Subcutaneous abdominal adipose tissue (tissue), 5 donors: ENCODE measurements around the gene CLDN10.
A peak's percentile ranks its signal among the peaks of the same experiment; 100 is the strongest.

ENCODE experiments used
- H3K27ac ChIP-seq: one replicate; pipeline ENCODE4 v1.7.0; 2013; ENCODE audit warnings: low read depth, mild to moderate bottlenecking, inconsistent platforms, low read length, moderate library complexity
- H3K27me3 ChIP-seq, 5 donors: one replicate each; pipeline ENCODE4 v1.7.0; 2013; ENCODE audit warnings: low read length in 5 of 5, inconsistent platforms in 1 of 5; ENCODE audit not compliant: control insufficient read depth in 5 of 5, insufficient read depth in 4 of 5
- H3K36me3 ChIP-seq, 5 donors: one replicate each; pipeline ENCODE4 v1.7.0; 2013; ENCODE audit warnings: low read length in 5 of 5; ENCODE audit not compliant: control insufficient read depth in 5 of 5, insufficient read depth in 5 of 5
- H3K4me1 ChIP-seq, 5 donors: one replicate each; pipeline ENCODE4 v1.7.0; 2013; ENCODE audit warnings: low read length in 5 of 5, mild to moderate bottlenecking in 3 of 5, moderate library complexity in 1 of 5; ENCODE audit not compliant: control insufficient read depth in 5 of 5, insufficient read depth in 5 of 5
- H3K4me3 ChIP-seq, 5 donors: one replicate each; pipeline ENCODE4 v1.7.0; 2013; ENCODE audit warnings: low read length in 5 of 5, low read depth in 1 of 5
- H3K9ac ChIP-seq, 5 donors: one replicate each; pipeline ENCODE4 v1.7.0; 2013; ENCODE audit warnings: low read length in 5 of 5, mild to moderate bottlenecking in 4 of 5, moderate library complexity in 3 of 5
- H3K9me3 ChIP-seq, 5 donors: one replicate each; pipeline ENCODE4 v1.7.0; 2013; ENCODE audit warnings: low read length in 5 of 5; ENCODE audit not compliant: control insufficient read depth in 5 of 5
- donor health status: healthy.
- donor health status: healthy.
- donor health status: healthy.
- donor health status: healthy.
- donor health status: healthy.

Gene CLDN10

DNA sequence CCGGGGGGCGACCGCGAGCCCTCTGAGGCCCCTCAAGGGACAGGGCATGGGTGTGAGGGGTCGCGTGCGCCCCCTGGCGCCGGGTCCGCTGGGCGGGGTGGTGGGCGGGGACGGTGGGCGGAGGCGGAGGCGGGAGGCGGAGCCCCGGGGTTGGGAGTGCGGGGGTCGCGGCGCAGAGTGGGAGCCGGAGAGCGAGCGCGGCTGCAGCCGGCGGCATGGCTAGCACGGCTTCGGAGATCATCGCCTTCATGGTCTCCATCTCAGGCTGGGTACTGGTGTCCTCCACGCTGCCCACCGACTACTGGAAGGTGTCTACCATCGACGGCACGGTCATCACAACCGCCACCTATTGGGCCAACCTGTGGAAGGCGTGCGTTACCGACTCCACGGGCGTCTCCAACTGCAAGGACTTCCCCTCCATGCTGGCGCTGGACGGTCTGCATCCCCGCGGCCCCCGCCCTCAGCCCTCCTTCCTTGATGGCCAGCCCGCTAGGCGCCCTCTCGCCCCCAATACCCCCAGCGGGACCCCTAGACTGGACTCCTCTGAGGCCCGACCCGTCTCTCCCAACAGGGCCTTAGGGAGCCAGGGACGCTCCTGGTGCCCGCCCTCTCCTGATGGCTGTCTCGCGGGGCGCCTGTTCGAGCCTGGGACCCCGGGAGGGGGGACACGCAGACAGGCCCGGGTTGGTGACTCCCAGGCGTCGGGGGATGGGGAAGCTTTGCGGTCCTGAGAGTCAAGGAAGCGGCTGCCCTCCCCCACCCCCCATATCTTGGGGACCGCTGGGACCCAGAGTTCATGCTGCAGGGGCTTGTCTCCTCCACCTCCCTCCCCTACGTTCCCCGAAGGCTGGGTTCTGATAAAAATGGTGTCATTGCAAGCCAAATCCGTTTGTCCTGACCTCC, at the start of gene CLDN10:
Gene CLDN10 (plus strand): TSS at position 182 of the 903 bp plus-strand sequence. CDS start 34 bp downstream, at position 216.
- Histone ChIP-seq H3K27me3 (peaks cover 20 to 39% (median 24%) of the 10 kb centered on the region in 5 donors), H3K9ac (no peak within 1 kb of the TSS), H3K4me1 (peaks cover 3 to 15% (median 12%) of the 10 kb centered on the region in 5 donors), H3K36me3 (no peaks in the 10 kb centered on the region), H3K4me3 (peak within 1 kb of the TSS; percentile 14 to 57 (median 39)), H3K27ac (no peak within 1 kb of the TSS), H3K9me3 (no peaks in the 10 kb centered on the region)

DNA sequence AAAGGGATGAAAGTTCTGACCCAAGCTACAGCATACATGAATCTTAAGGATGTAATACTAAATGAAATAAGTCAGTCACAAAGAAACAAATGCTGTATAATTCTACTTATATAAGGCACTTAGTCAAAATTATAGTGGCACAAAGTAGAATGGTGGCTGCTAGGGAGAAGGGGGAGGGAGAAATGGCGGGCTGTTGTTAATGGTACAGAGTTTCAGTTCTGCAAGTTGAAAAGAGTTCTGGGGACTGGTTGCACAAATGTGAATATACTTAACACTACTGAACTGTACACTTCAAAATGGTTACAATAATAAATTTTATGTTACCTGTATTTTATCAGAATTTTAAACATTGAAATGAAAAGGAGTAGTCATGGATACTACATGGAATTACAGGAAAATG, 48.9 kb upstream of the CLDN10 start:
- Histone ChIP-seq H3K4me1 (no peaks in the 10 kb centered on the region), H3K27ac (no peak overlapping the region), H3K9me3 (peaks cover 0 to 11% (median 4%) of the 10 kb centered on the region in 5 donors), H3K27me3 (peaks cover 0 to 2% (median 0%) of the 10 kb centered on the region in 5 donors), H3K9ac (no peak overlapping the region), H3K4me3 (no peak overlapping the region), H3K36me3 (no peaks in the 10 kb centered on the region)

GRCh38 chr13:95505265-95505664, 47.3 kb upstream of the CLDN10 start:
- peaks cover 0 to 11% (median 4%) of the 10 kb centered on the region in 5 donors for H3K9me3 ChIP-seq
- H3K9ac ChIP-seq = no peak overlapping the region
- peaks cover 0 to 2% (median 0%) of the 10 kb centered on the region in 5 donors for H3K27me3 ChIP-seq
- H3K4me1 ChIP-seq = peaks cover 0 to 4% (median 0%) of the 10 kb centered on the region in 5 donors
- H3K4me3 ChIP-seq = no peak overlapping the region
- no peaks in the 10 kb centered on the region for H3K36me3 ChIP-seq
- no peak overlapping the region for H3K27ac ChIP-seq

GRCh38 chr13:95505986-95506385, 46.5 kb upstream of the CLDN10 start:
- H3K4me3 ChIP-seq = no peak overlapping the region
- peaks cover 0 to 2% (median 0%) of the 10 kb centered on the region in 5 donors for H3K27me3 ChIP-seq
- peaks cover 0 to 11% (median 4%) of the 10 kb centered on the region in 5 donors for H3K9me3 ChIP-seq
- no peaks in the 10 kb centered on the region for H3K36me3 ChIP-seq
- no peak overlapping the region for H3K9ac ChIP-seq
- no peak overlapping the region for H3K27ac ChIP-seq
- peaks cover 0 to 4% (median 0%) of the 10 kb centered on the region in 5 donors for H3K4me1 ChIP-seq

GRCh38 chr13:95507991-95508390, 44.5 kb upstream of the CLDN10 start:
- H3K27me3 ChIP-seq = peaks cover 0 to 2% (median 0%) of the 10 kb centered on the region in 5 donors
- no peak overlapping the region for H3K9ac ChIP-seq
- H3K4me3 ChIP-seq = no peak overlapping the region
- peaks cover 0 to 4% (median 0%) of the 10 kb centered on the region in 5 donors for H3K4me1 ChIP-seq
- H3K27ac ChIP-seq = no peak overlapping the region
- H3K9me3 ChIP-seq = no peaks in the 10 kb centered on the region
- H3K36me3 ChIP-seq = no peaks in the 10 kb centered on the region

DNA sequence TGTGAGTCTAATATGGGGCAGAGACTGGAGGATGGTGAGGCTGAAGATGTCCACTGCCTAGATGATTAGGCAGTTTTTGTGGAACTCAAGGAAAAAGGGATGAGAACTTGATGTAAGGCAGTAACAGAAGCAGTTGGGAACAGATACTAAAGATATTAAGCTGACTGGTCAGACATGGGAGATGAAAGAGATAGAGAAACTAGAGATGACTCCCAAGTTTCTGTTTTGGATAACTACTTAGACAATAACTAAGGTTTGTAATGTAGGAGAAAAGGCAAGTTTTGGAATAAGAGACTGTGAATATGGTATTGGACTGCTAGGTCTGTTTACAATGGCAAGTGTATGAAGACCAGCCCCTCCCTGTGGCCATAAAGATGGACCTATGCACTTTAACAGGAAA, 43.5 kb upstream of the CLDN10 start:
- Histone ChIP-seq H3K9ac (no peak overlapping the region), H3K27ac (no peak overlapping the region), H3K4me1 (peaks cover 0 to 4% (median 0%) of the 10 kb centered on the region in 5 donors), H3K27me3 (peaks cover 0 to 2% (median 0%) of the 10 kb centered on the region in 5 donors), H3K4me3 (no peak overlapping the region), H3K9me3 (no peaks in the 10 kb centered on the region), H3K36me3 (no peaks in the 10 kb centered on the region)

- H3K9ac ChIP-seq = no peak overlapping the region
- H3K9me3 ChIP-seq = no peaks in the 10 kb centered on the region
- H3K27me3 ChIP-seq = peaks cover 0 to 4% (median 0%) of the 10 kb centered on the region in 5 donors
- no peak overlapping the region for H3K27ac ChIP-seq
- H3K36me3 ChIP-seq = no peaks in the 10 kb centered on the region
- H3K4me3 ChIP-seq = no peak overlapping the region
- peaks cover 0 to 4% (median 0%) of the 10 kb centered on the region in 5 donors for H3K4me1 ChIP-seq
Observed at GRCh38 chr13:95509521-95510310, 42.8 kb upstream of the CLDN10 start.

- Histone ChIP-seq H3K36me3 (no peaks in the 10 kb centered on the region), H3K27me3 (peaks cover 0 to 5% (median 0%) of the 10 kb centered on the region in 5 donors), H3K9me3 (no peaks in the 10 kb centered on the region), H3K9ac (no peak overlapping the region), H3K4me3 (no peak overlapping the region), H3K4me1 (peaks cover 0 to 4% (median 0%) of the 10 kb centered on the region in 5 donors), H3K27ac (no peak overlapping the region)
Observed at GRCh38 chr13:95510950-95511349, 41.6 kb upstream of the CLDN10 start.

DNA sequence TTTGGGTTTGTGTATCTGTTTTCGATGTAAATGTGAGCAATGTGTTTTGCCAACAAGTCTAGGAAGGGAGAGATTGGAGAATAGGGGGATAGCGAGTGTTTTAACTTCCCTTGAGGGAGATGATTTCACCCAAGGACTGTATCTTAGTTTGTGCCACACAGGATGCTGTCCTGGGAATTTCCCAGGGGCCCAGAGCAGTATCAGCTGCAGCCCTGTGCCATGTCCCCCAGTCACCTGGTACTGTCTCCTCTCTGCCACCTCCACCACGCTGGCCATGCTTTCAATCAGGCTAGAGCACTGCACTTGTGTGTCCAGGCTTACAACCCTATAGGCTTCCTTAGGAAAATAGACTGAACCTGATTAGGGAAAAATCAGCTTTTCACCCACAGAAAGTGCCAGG, 40.1 kb upstream of the CLDN10 start:
- Histone ChIP-seq H3K27ac (no peak overlapping the region), H3K27me3 (peaks cover 0 to 3% (median 0%) of the 10 kb centered on the region in 5 donors), H3K4me1 (peaks cover 0 to 4% (median 0%) of the 10 kb centered on the region in 5 donors), H3K36me3 (no peaks in the 10 kb centered on the region), H3K4me3 (no peak overlapping the region), H3K9me3 (no peaks in the 10 kb centered on the region), H3K9ac (no peak overlapping the region)
